Transverse colon (tissue), 4 donors: ENCODE results near the gene KRT32.

Experiments used
- POLR2AphosphoS5 ChIP-seq, 3 donors: sonication (generic); formaldehyde crosslinking; IDR thresholded peaks; one replicate each; pipeline ENCODE4 v1.6.1; 2016; ENCODE audit warnings: antibody characterized with exemption in 3 of 3
- TF ChIP-seq, protein P1 (sequence below), 5 experiments: fragments of 200-600 bp in 3 of 5; fragments of 450-650 bp in 2 of 5; sonication (generic) in 3 of 5; IDR thresholded peaks; 1 replicate in 2 of 5; 2 replicates in 3 of 5; pipeline ENCODE4 v1.5.1; 2016 to 2017; ENCODE audit warnings: antibody characterized with exemption in 5 of 5, inconsistent platforms in 3 of 5, mild to moderate bottlenecking in 2 of 5, moderate library complexity in 1 of 5

DNA sequence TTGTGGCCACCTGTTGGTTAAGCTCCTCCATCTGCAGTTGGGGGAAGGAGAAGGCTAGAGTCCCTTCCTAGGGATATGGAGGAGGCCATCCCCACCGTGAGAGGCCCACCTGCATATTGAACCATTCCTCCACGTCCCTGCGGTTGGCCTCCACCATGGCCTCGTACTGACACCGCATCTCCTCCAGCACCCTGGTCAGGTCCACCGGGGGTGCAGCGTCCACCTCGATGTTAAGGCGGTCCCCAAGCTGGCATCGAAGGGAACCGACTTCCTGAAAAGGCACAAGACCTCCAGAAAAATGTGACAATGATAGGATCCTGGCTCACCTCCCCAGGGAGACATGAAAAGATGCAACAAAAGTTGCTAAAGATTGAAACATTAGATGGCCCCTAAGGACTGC, 3.0 kb downstream of the KRT32 start:
- TF ChIP-seq, protein P1, sequence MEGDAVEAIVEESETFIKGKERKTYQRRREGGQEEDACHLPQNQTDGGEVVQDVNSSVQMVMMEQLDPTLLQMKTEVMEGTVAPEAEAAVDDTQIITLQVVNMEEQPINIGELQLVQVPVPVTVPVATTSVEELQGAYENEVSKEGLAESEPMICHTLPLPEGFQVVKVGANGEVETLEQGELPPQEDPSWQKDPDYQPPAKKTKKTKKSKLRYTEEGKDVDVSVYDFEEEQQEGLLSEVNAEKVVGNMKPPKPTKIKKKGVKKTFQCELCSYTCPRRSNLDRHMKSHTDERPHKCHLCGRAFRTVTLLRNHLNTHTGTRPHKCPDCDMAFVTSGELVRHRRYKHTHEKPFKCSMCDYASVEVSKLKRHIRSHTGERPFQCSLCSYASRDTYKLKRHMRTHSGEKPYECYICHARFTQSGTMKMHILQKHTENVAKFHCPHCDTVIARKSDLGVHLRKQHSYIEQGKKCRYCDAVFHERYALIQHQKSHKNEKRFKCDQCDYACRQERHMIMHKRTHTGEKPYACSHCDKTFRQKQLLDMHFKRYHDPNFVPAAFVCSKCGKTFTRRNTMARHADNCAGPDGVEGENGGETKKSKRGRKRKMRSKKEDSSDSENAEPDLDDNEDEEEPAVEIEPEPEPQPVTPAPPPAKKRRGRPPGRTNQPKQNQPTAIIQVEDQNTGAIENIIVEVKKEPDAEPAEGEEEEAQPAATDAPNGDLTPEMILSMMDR (IDR thresholded peaks at IDR 0.05): no peak
- TF ChIP-seq POLR2AphosphoS5 (IDR thresholded peaks at IDR 0.05): no peak
